GM18498 (cell line): ENCODE measurements around the gene UPK3A.
"Not testable (repeated sequence)": the region's sequence is repeated elsewhere in the genome, so short reads cannot be mapped to it uniquely, and the experiment has no call there.

Experiments used
- ATAC-seq: cut with Tn5 transposase; IDR thresholded peaks from one replicate; pipeline ENCODE4 v1.9.1; 2021; ENCODE audit warnings: mild to moderate bottlenecking, moderate library complexity; ENCODE audit not compliant: unreplicated experiment

The UPK3A gene

GRCh38 chr22:45254789-45255278, 29.9 kb upstream of the UPK3A start:
- ATAC-seq = peak; percentile 69

- ATAC-seq = not testable (repeated sequence)
These were observed 26.8 kb upstream of the UPK3A start for GRCh38 chr22:45257941-45258340.

DNA sequence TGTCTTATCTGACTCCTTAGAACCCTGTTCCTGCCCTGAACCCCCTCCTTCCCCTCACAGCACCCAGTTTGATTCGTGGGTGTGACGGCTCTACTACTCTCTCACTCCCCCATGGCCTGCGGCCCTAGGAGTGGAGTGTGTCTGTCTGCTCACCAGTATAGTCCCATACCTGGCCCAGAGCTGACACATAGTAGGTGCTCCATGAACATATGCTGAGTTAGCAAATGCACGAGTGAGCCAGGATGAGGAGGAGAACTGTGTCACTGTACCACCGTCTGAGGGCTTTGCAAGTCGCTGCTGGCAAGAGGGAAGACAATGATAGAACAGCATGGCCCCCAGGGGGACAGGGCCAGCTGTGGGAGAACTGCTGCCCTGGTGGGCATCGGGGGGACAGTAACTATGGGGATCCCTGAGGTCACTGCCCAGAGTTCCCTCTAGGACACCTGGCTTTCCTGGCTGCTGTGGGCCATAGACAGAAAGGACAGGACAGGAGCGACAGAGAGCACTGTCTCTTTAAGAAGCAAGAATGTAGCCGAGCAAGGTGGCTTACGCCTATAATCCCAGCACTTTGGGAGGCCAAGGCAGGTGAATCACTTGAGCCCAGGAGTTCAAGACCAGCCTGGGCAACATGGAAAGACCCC, 24.9 kb upstream of the UPK3A start:
- no peak for ATAC-seq

DNA sequence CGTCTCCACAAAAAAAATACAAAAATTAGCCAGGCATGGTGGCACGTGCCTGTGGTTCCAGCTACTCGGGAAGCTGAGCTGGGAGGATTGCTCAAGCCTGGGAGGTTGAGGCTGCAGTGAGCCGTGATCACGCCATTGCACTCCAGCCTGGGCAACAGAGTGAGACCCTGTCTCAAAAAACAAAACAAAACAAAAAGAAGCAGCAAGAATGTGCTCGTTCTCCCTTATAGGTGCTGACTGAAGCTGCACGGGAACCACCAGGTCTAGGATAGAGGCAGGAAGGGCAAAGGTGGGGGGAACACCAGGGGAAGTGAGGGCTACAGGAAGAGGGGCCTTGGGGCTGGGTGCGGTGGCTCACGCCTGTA, 24.4 kb upstream of the UPK3A start:
- ATAC-seq = not testable (repeated sequence)

- no peak for ATAC-seq
These were observed 23.2 kb upstream of the UPK3A start for GRCh38 chr22:45261407-45262088.

DNA sequence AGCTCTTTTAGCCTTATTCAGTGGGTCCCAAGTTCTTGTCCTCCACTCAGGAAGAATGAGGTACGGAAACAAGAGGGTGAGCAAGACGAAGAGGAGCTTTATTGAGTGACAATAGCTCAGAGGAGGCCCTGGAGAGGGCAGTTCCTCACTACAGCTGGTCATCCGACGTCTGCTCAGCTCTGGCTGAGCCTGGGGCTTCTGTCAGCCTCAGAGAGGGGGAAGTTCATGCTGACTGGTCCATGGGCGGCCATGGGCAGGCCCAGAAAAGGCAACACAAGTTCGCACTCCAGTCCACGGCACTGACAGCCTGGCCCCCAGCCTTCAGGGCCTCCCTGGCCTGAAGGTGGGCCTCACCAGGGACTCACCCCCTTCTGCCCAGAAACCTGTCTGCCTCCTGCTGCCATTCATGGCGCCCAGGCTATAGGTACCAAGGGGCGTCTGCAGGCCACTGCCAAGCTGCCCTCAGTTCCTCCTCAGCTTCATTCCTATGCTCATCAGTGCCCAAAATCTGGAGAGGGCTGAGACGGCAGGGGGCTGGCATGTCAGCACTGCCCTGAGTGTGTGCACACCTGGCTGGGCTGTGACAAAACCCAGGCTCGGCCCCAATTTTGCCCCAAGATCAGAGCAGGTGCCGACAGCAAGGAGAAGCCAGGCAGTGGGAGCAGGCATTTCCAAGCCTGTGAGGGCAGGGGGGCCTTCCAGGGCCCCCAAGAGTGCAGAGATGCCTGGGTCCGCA, 22.4 kb upstream of the UPK3A start:
- no peak for ATAC-seq

GRCh38 chr22:45262931-45263462, 21.8 kb upstream of the UPK3A start:
- peak; percentile 41 for ATAC-seq

DNA sequence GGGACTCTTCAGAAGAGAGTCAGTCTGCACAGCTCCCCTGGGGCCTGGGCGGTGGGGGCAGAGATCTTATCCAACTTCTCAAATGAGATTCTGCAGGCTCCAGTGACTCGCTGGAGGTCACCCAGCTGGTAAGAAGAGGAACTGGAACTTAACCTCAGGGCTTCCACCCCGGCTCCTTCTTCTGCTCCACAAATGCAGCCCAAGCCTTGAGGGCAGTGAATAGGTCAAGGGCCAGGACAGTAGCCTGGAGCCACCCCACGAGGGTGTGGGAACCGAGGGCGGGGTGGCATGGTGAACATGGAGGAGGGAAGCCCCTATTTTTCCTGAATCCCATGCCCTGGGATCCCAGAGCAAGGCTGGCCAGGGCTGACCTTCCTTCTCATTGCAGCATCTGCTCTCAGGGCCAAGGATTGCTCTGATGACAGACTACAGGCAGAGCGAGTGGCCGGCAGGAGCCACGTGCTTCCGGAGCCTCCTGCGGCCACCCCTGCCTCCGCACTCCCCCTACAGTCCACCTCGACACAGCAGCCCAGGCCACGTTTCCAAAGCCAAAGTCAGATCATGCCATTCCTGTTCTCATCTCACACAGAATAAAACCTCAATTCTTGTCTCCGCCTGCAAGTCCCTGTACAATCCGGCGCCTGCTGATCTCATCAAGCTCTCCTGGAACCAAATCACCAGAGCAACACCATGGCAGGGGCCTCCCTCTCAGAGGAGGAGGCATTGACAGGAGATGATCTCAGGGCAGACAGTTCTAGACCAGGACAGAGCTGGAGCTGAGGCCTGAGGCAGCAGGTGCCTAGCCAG, 21.1 kb upstream of the UPK3A start:
- ATAC-seq = peak; percentile 81

- ATAC-seq = no peak
These were observed 19.2 kb upstream of the UPK3A start for GRCh38 chr22:45265535-45265934.

DNA sequence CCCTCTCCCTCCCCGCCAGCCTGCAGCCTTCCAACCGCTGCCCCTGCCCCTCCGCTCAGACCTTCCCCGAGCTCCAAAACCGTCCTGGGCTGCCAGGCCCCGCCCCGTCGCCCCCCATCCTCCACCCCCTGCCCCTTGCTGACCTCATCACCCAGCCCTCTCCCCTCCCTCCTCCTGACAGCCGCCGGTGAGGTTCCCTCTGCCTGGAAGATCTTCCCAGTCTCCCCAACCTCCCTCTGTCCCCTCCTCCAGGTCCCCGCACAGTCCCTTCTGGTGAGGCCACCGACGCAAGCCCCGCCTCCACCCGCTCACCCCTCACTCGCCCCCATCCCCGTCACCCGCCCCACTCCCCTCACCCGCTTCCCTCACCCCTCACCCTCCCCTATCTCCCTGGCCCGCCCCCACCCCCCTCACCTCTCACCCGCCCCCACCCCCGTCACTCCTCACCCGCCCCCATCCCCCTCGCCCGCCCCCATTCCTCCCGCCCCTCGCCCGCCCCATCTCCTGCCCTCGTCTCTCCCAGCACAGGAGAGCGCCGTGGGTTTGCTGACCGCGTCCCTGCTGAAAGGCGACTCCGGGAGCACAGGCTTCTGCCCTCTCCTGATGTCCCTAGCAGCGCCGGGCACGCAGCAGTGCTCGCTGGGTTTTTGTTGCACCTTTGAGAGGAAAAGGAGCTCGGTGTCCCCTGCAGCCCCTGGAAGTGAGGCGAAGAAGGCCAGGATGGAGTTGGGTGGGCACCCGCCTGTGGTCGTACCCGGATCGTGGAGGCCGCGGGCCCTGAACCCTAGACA, 16.4 kb upstream of the UPK3A start:
- ATAC-seq = no peak

DNA sequence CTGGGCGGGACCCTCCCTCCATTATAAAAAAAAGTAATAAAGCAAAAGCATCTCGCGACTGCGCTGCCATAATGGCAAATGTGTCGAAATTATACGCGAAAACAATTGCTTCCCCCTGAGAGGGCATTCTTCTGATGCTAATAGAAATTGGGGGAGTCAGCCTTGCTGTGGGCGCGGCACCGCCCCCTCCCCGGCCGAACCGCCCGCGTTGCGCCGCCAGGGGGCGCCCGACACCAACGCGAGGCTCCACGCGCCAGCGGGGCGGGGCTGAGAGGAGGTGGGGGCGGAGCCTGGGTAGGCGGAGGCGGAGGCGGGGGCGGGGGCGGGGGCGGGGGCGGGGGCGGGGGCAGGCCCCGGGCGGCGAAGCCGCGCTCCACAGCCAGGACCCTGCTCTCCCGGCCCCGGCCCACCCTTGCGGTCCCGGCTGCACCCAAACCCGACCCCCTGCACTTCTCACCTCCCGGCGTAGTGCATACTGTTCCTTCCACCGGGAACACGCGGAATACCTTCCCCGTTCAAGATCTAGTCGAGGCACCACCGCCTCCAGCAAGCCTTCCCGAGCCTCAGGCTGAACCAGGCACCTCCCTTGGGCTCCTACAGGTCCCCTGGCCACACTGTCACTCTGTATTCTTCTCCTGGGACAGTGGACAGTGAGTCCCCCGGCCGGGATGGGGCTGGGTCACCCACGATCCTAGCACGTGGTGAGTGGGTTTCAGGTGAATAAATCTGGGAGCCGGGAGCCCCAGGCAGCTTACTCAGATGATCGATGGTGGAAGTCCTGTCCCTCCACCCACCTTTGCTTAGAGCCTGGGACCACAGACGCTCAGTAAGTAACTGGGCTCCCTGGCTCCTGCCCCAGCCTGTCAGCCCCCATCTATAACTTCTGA, 15.5 kb upstream of the UPK3A start:
- peak; percentile 72 for ATAC-seq

- ATAC-seq = no peak
These were observed 14.4 kb upstream of the UPK3A start for GRCh38 chr22:45270095-45271020.

- ATAC-seq = no peak
These were observed 13.0 kb upstream of the UPK3A start for GRCh38 chr22:45271667-45272201.

DNA sequence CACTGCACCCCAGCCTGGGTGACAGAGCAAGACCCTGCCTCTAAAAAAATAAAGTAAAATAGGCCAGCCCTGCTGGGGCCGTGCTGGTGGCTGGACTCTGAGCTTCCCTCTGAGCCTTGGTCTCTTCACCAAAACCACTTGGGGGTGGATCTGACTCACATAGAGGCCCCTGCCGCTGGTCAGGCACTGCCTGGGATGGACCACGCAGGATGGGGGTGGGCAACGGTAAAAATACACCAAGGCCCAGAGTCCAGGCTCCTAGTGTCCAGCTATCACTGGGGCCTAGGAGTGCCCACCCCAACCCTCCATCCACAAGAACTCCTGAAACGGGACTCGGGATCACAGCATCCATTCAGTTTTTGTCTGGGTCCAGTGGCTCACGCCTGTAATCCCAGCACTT, 12.3 kb upstream of the UPK3A start:
- no peak for ATAC-seq

DNA sequence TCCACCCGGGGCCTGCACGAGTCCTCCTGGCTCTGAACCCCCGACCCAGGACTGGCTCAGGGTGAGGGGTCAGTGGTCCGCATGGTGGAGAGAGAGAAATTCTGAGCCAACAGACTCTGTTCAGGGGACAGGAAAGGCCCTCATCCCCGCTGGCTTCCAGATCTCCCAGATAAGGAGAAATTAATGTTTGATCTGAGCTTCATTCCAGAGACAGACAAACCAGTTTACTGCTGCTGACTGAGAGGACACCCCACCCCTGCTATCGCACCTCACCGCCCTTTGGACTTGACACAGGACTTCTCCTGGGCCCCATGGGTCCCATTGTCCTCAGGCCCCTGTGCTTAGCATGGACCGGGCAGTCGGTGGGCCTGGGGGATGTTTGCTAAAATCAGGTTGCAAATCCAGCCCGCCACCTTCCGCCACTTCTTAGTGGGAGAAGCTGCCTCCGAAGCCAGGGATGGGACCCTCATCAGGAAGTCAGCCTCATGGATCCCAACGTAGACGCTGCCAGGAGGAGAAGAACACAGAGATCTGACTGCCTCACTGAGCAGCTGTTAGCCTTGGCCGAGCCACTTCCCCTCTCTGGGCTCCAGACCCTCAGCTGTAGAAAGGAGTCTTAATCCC, 11.2 kb upstream of the UPK3A start:
- ATAC-seq = no peak

- no peak for ATAC-seq
These were observed 8.1 kb upstream of the UPK3A start for GRCh38 chr22:45276507-45277105.

DNA sequence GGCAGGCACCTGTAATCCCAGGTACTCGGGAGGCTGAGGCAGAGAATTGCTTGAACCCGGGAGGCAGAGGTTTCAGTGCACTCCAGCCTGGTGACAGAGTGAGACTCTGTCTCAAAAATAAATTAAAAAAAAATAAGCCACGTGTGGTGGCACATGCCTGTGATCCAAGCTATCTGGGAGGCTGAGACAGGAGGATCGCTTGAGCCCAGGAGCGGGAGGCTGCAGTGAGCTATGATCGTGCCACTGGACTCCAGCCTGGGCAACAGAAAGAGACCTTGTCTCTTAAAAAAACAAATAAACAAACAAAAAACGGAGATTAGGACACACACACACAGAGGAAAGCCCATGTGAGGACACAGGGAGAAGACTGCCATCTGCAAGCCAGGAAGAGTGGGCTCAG, 7.0 kb upstream of the UPK3A start:
- ATAC-seq = not testable (repeated sequence)
